ENCODE measurements around the gene STK32B.
"Not testable (repeated sequence)": the region's sequence is repeated elsewhere in the genome, so short reads cannot be mapped to it uniquely, and the experiment has no call there.

The STK32B gene

DNA sequence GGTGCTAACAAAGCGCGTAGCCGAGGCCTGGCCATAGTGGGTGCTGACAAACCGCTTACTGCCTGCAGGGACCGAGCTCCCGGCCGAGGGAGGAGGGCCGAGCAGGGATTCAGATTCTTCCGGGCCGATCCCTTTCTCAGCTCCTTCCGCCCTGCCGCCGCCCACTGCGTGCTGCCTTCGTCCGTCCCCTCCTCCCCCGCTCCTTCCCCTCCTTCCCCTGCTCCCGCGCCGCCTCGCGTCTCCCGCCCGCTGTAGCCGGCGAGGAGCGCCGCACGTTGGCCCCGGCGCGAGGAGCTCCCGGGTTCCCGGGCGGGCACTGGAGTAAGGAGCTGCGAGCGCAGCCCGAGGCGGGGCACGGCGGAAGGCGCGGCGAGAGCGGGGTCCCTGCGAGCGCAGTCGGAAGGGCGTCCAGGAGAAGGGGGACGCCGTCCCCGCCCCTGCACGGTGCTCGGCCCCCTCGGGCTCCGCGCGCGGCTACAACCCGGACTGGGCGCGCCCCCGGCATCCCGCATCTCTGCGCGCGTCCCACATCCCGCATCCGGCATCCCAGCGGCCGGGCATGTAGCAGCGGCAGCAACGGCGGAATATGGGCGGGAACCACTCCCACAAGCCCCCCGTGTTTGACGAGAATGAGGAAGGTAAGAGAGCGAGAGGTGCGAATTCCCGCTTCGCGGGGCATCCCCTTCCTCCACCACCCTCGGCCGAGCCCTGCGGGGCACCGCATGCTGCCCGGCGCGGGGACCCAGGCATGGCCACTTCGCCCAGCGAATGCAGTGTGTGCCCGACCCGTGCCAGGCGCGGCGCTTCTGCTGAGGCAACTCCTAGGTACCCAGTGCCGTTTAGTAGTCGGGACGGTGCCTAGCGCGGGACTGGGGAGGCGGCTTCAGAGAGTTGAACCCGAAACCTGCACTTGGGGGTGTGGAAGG is at the start of gene STK32B:
Gene STK32B, plus strand, starts transcription at position 203 of the 926 bp plus-strand sequence.
- H2AFZ ChIP-seq (ENCODE audit: low read length) = no peak within 1 kb of the TSS
- TF ChIP-seq CTCF (conservative IDR thresholded peaks at IDR 0.05; ENCODE audit: low read length) = no peak
- no peak for TF ChIP-seq EZH2phosphoT487 (IDR thresholded peaks at IDR 0.05; ENCODE audit: borderline replicate concordance)
- no peak within 1 kb of the TSS for H3K4me2 ChIP-seq (ENCODE audit: low read depth, low read length, poor library complexity, severe bottlenecking)
- H3K9me2 ChIP-seq (replicated peaks; ENCODE audit: low read depth, low read length) = no peaks in the 10 kb centered on the region
- H3K4me3 ChIP-seq (ENCODE audit: low read length, poor library complexity, severe bottlenecking) = no peak within 1 kb of the TSS
- H4K20me1 ChIP-seq (ENCODE audit: insufficient read depth, low read length, poor library complexity, severe bottlenecking) = no peaks in the 10 kb centered on the region
- H3K36me3 ChIP-seq (ENCODE audit: insufficient read depth, low read length) = no peaks in the 10 kb centered on the region
- H3K27me3 ChIP-seq (ENCODE audit: insufficient read depth, low read length, poor library complexity, severe bottlenecking) = no peaks in the 10 kb centered on the region
- H3K79me2 ChIP-seq (ENCODE audit: insufficient read depth, low read length) = no peaks in the 10 kb centered on the region
- no peak within 1 kb of the TSS for H3K9ac ChIP-seq (ENCODE audit: low read depth, low read length, poor library complexity, severe bottlenecking)
- H3F3A ChIP-seq (ENCODE audit: low read depth) = no peaks in the 10 kb centered on the region
- no peaks in the 10 kb centered on the region for H3K9me3 ChIP-seq (ENCODE audit: insufficient read depth, low read depth, low read length)
- H3K4me1 ChIP-seq (ENCODE audit: insufficient read depth, low read length, poor library complexity, severe bottlenecking) = no peaks in the 10 kb centered on the region

GRCh38 chr4:5001641-5002040 is 49.6 kb upstream of the STK32B start:
- not testable (repeated sequence) for H4K20me1 ChIP-seq (ENCODE audit: insufficient read depth, low read length, poor library complexity, severe bottlenecking); H3K4me3 ChIP-seq (ENCODE audit: low read length, poor library complexity, severe bottlenecking); H3K4me1 ChIP-seq (ENCODE audit: insufficient read depth, low read length, poor library complexity, severe bottlenecking); H3K9me2 ChIP-seq (replicated peaks; ENCODE audit: low read depth, low read length); H3K36me3 ChIP-seq (ENCODE audit: insufficient read depth, low read length); H3F3A ChIP-seq (ENCODE audit: low read depth); H3K9ac ChIP-seq (ENCODE audit: low read depth, low read length, poor library complexity, severe bottlenecking); H2AFZ ChIP-seq (ENCODE audit: low read length); H3K27me3 ChIP-seq (ENCODE audit: insufficient read depth, low read length, poor library complexity, severe bottlenecking); H3K79me2 ChIP-seq (ENCODE audit: insufficient read depth, low read length); H3K4me2 ChIP-seq (ENCODE audit: low read depth, low read length, poor library complexity, severe bottlenecking); H3K9me3 ChIP-seq (ENCODE audit: insufficient read depth, low read depth, low read length)

DNA sequence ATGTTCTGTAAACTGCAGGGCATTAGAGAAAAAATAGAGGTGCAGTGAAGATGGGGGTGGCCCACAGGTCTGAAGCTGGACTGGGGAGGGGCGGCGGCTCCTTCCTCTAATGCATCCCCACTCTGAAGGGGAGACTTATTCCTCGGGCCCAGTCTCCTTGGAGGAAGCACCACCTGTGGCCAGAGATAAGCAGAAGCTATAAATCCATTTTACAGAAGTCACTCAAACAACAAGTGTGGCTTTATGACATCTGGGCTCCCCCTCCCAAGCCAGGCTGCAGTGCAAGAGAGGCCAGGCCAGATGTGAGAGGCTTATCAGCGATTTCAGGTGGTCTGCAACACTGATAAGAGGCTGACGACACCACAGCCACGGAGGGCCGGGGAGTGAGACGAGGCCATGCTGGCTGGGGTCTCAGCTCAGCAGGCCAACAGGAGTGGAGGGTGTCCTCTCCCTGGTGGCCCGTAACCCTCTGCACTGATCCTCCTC is 47.9 kb upstream of the STK32B start:
- no peak overlapping the region for H3K4me2 ChIP-seq (ENCODE audit: low read depth, low read length, poor library complexity, severe bottlenecking)
- no peak overlapping the region for H2AFZ ChIP-seq (ENCODE audit: low read length)
- no peaks in the 10 kb centered on the region for H3K4me1 ChIP-seq (ENCODE audit: insufficient read depth, low read length, poor library complexity, severe bottlenecking)
- H3K79me2 ChIP-seq (ENCODE audit: insufficient read depth, low read length) = no peaks in the 10 kb centered on the region
- no peak overlapping the region for H3K9ac ChIP-seq (ENCODE audit: low read depth, low read length, poor library complexity, severe bottlenecking)
- no peaks in the 10 kb centered on the region; the same call in 1 of the 2 replicates for H3K9me3 ChIP-seq (ENCODE audit: insufficient read depth, low read depth, low read length)
- H3F3A ChIP-seq (ENCODE audit: low read depth) = no peaks in the 10 kb centered on the region
- no peaks in the 10 kb centered on the region for H4K20me1 ChIP-seq (ENCODE audit: insufficient read depth, low read length, poor library complexity, severe bottlenecking)
- no peaks in the 10 kb centered on the region for H3K36me3 ChIP-seq (ENCODE audit: insufficient read depth, low read length)
- H3K4me3 ChIP-seq (ENCODE audit: low read length, poor library complexity, severe bottlenecking) = no peak overlapping the region
- H3K9me2 ChIP-seq (replicated peaks; ENCODE audit: low read depth, low read length) = no peaks in the 10 kb centered on the region
- TF ChIP-seq EZH2phosphoT487 (IDR thresholded peaks at IDR 0.05; ENCODE audit: borderline replicate concordance) (no peak), CTCF (conservative IDR thresholded peaks at IDR 0.05; ENCODE audit: low read length) (no peak)
- no peaks in the 10 kb centered on the region for H3K27me3 ChIP-seq (ENCODE audit: insufficient read depth, low read length, poor library complexity, severe bottlenecking)

Data from Loucy (cell line).